Adrenal gland (tissue), 5 donors: Measurements from ENCODE around the gene IRX5.

Experiments used
- CTCF ChIP-seq, 6 experiments: fragments of 450-650 bp in 4 of 6; fragments of 200-600 bp in 2 of 6; sonication (generic) in 1 of 6; IDR thresholded peaks; 1 replicate in 5 of 6; 2 replicates in 1 of 6; pipeline versions ENCODE4 v1.5.1 to v1.8.0; 2016 to 2021; ENCODE audit warnings: antibody characterized with exemption in 6 of 6, mild to moderate bottlenecking in 2 of 6, moderate library complexity in 1 of 6
- POLR2A ChIP-seq, 2 donors: fragments of 450-650 bp; IDR thresholded peaks; one replicate each; pipeline ENCODE4 v1.6.1; 2017; ENCODE audit warnings: antibody characterized with exemption in 2 of 2, mild to moderate bottlenecking in 2 of 2, moderate library complexity in 1 of 2
- donor health status: DM: no; HTN: no; CAD: no.

- TF ChIP-seq CTCF (IDR thresholded peaks at IDR 0.05) (no peak), POLR2A (IDR thresholded peaks at IDR 0.05) (no peak)
These were observed 8.3 kb downstream of the IRX5 start for GRCh38 chr16:54939029-54939346.
